ENCODE results near the gene CSF3. TPM values are rescaled to one million over a fixed set of nuclear protein-coding genes. Genes with fewer than 3 reads are reported as not detected.

The CSF3 gene
- total and polyA plus RNA-seq, 2 donors (not counting 1 experiment from before 2014, with no cell fraction given) = 0.09 TPM; not detected in 1

DNA sequence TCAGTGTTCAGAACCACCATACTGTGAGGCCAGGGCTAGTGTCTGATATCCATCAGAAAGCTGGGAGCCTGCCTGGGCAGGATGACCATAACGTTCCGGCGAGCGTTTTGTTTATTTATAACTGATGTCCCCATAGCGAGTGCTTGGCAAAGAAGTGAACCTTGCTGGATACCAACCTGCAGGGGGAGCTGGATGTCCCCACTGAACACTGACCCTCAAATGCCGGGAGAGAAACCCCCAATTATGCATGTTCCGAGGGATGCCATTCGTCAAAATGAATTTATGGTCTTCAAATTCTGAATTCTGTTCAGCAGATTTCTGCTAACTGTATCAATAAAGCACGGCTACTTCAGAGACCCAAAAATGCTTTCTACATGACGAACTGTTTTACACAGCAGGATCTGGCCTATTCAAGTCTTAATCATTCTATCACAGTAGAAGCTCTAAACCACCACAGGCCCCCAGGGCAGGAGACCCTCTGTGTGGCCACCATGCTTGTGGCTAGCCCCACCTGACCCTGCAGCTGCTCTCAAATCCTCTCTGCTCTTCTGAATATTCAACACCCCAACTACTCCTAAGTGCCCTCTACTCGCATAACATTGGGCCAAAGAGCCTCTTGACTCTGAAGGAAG lies 23.8 kb downstream of the CSF3 start:
- ATAC-seq (ENCODE audit: low read depth) (no peak), DNase-seq (no peak)
- Mint-ChIP-seq H3K4me1 (no peaks in the 10 kb centered on the region), H3K27me3 (no peaks in the 10 kb centered on the region), H3K27ac (no peak overlapping the region), H3K4me3 (no peak overlapping the region), H3K9me3 (ENCODE audit: insufficient read depth) (no peaks in the 10 kb centered on the region)
- ChIA-PET CTCF (interaction anchor here (0.7 to 5.0 kb wide), 10 partner anchors 12 to 541 kb away, joined by 3 to 52 read pairs (median 4); no protein-coding TSS in a partner anchor), POLR2A (no interaction called here)
- Histone ChIP-seq H3K4me1 (ENCODE audit: control insufficient read depth in 2 of 2, insufficient read depth in 2 of 2, low read length in 2 of 2) (no peaks in the 10 kb centered on the region), H3K4me2 (replicated peaks; ENCODE audit: low read depth, low read length, poor library complexity, severe bottlenecking) (no peak overlapping the region), H4K20me1 (ENCODE audit: control insufficient read depth, insufficient read depth, low read length, poor library complexity, severe bottlenecking) (no peaks in the 10 kb centered on the region), H3K36me3 (replicated peaks in 1 of 2; ENCODE audit: control extremely low read depth in 1 of 2, control insufficient read depth in 1 of 2, extremely low read depth in 1 of 2, insufficient read depth in 2 of 2, low read length in 1 of 2) (peaks cover 2 to 28% of the 10 kb centered on the region in 2 experiments), H3K4me3 (ENCODE audit: control extremely low read depth in 1 of 5, extremely low read depth in 1 of 5, insufficient read depth in 1 of 5, low read depth in 2 of 5, low read length in 4 of 5) (no peak overlapping the region), H2AFZ (ENCODE audit: insufficient read depth, low read depth, low read length, poor library complexity, severe bottlenecking) (no peak overlapping the region), H3K27ac (ENCODE audit: low read length in 2 of 2) (no peak overlapping the region), H3K79me2 (ENCODE audit: control insufficient read depth, insufficient read depth, low read length) (no peaks in the 10 kb centered on the region), H3K27me3 (replicated peaks in 1 of 4; ENCODE audit: control extremely low read depth in 1 of 4, control insufficient read depth in 3 of 4, insufficient read depth in 4 of 4, low read length in 3 of 4) (no peaks in the 10 kb centered on the region), H3K9ac (ENCODE audit: low read length) (no peak overlapping the region), H3K9me3 (ENCODE audit: control extremely low read depth in 1 of 3, control insufficient read depth in 2 of 3, insufficient read depth in 1 of 3, low read length in 2 of 3) (no peaks in the 10 kb centered on the region)
- no peak for TF ChIP-seq EZH2 (IDR thresholded peaks at IDR 0.05; ENCODE audit: borderline replicate concordance, insufficient read depth, low read depth, low read length, poor library complexity, severe bottlenecking)
- TF ChIP-seq, protein P1, sequence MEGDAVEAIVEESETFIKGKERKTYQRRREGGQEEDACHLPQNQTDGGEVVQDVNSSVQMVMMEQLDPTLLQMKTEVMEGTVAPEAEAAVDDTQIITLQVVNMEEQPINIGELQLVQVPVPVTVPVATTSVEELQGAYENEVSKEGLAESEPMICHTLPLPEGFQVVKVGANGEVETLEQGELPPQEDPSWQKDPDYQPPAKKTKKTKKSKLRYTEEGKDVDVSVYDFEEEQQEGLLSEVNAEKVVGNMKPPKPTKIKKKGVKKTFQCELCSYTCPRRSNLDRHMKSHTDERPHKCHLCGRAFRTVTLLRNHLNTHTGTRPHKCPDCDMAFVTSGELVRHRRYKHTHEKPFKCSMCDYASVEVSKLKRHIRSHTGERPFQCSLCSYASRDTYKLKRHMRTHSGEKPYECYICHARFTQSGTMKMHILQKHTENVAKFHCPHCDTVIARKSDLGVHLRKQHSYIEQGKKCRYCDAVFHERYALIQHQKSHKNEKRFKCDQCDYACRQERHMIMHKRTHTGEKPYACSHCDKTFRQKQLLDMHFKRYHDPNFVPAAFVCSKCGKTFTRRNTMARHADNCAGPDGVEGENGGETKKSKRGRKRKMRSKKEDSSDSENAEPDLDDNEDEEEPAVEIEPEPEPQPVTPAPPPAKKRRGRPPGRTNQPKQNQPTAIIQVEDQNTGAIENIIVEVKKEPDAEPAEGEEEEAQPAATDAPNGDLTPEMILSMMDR (IDR thresholded peaks at IDR 0.05) = peak; percentile 28
- 70% methylated on average over 11 of the region's 11 CpGs for WGBS (ENCODE audit: insufficient coverage)
- intact Hi-C loops (cut with micrococcal nuclease) = loop anchor here (1.0 kb wide), 2 partner anchors 47 to 129 kb away; no protein-coding TSS in a partner anchor

DNA sequence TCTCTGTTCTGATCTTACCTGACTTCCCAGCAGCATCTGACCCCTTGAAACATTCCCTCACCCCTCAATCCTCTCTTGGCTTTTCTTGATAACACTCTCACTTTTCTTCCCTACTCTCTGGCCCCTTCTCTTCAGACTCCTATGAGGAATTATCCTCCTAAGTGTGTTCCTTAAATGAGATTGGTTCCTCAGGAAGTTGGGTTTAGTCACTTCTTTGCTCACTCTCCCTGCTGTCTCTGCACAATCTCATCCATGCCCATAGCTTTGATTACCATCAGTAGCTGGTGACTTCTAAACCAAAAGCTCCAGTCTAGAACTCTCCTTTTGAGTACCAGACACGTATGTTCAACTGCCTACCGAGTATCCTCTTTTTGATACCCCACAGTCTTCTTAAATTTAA lies 26.0 kb downstream of the CSF3 start:
- no peak for DNase-seq
- POLR2A ChIA-PET = no interaction called here
- no peak for ATAC-seq (ENCODE audit: low read depth)

More for the DNA sequence above, 26.0 kb downstream of the CSF3 start:
- Histone ChIP-seq H3K4me3 (ENCODE audit: control extremely low read depth in 1 of 5, extremely low read depth in 1 of 5, insufficient read depth in 1 of 5, low read depth in 2 of 5, low read length in 4 of 5) (no peak overlapping the region), H3K9ac (ENCODE audit: low read length) (no peak overlapping the region), H3K4me2 (replicated peaks; ENCODE audit: low read depth, low read length, poor library complexity, severe bottlenecking) (no peak overlapping the region), H3K36me3 (replicated peaks in 1 of 2; ENCODE audit: control extremely low read depth in 1 of 2, control insufficient read depth in 1 of 2, extremely low read depth in 1 of 2, insufficient read depth in 2 of 2, low read length in 1 of 2) (peaks cover 2 to 13% of the 10 kb centered on the region in 2 experiments), H3K27me3 (replicated peaks in 1 of 4; ENCODE audit: control extremely low read depth in 1 of 4, control insufficient read depth in 3 of 4, insufficient read depth in 4 of 4, low read length in 3 of 4) (no peaks in the 10 kb centered on the region), H3K79me2 (ENCODE audit: control insufficient read depth, insufficient read depth, low read length) (no peaks in the 10 kb centered on the region), H3K27ac (ENCODE audit: low read length in 2 of 2) (no peak overlapping the region), H2AFZ (ENCODE audit: insufficient read depth, low read depth, low read length, poor library complexity, severe bottlenecking) (no peak overlapping the region), H3K4me1 (ENCODE audit: control insufficient read depth in 2 of 2, insufficient read depth in 2 of 2, low read length in 2 of 2) (no peaks in the 10 kb centered on the region), H3K9me3 (ENCODE audit: control extremely low read depth in 1 of 3, control insufficient read depth in 2 of 3, insufficient read depth in 1 of 3, low read length in 2 of 3) (no peaks in the 10 kb centered on the region), H4K20me1 (ENCODE audit: control insufficient read depth, insufficient read depth, low read length, poor library complexity, severe bottlenecking) (no peaks in the 10 kb centered on the region)
- Mint-ChIP-seq H3K27ac (no peak overlapping the region), H3K9me3 (ENCODE audit: insufficient read depth) (no peaks in the 10 kb centered on the region), H3K27me3 (no peaks in the 10 kb centered on the region), H3K4me1 (no peaks in the 10 kb centered on the region), H3K4me3 (no peak overlapping the region)
- intact Hi-C loops (cut with micrococcal nuclease) = no loop called here
- WGBS (ENCODE audit: insufficient coverage) = 100% methylated on average over 2 of the region's 2 CpGs
- TF ChIP-seq EZH2 (IDR thresholded peaks at IDR 0.05; ENCODE audit: borderline replicate concordance, insufficient read depth, low read depth, low read length, poor library complexity, severe bottlenecking) = no peak
- TF ChIP-seq, protein P1 (IDR thresholded peaks at IDR 0.05) = no peak
- CTCF ChIA-PET = interaction anchor here (0.6 to 1.7 kb wide), 5 partner anchors 40 to 127 kb away, joined by 3 to 6 read pairs (median 4); no protein-coding TSS in a partner anchor

Data from B cell (primary cell).